Measurements from ENCODE around the gene C7orf57. TPM values are rescaled to one million over a fixed set of nuclear protein-coding genes. Genes with fewer than 3 reads are reported as not detected.

Gene C7orf57
- total and polyA plus RNA-seq, 10 of the 15 experiments (the other 5 are each of a cell fraction or from before 2014, with no cell fraction given), result 0.04 to 0.21 (median 0.10) TPM; not detected in 5

DNA sequence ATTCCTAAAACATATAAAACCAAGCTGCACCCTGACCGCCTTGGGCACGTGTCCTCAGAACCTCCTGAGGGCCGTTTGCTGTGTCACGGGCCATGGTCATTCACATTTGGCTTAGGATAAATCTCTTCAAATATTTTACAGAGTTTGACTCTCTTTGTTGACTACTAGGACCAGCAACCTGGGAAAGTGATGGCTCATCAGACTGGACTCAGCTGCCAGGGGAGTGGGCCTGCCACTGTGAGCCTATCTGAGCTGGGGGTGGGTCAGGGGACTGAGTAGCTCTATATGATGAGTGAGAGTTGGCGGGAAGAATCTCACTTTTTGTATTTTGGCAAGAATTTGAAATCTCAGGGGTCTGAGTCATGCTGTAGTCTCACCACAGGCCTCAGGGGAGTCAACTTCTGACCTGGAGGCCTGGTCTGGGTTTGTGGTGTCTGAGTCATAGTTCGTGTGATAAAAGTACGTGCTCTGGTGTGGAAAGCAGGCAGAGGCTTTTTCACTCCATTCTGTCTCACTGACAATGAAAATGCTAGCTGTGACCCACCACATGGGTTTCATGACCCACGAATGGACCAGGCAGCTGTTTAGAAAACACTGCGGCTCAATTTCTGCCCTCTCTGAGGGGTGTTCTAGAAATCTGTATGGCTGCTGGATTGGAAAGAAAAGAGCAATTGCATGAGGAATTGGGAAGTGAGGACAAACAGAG is 49.5 kb downstream of the C7orf57 start (continued):
- TF ChIP-seq, protein P1, sequence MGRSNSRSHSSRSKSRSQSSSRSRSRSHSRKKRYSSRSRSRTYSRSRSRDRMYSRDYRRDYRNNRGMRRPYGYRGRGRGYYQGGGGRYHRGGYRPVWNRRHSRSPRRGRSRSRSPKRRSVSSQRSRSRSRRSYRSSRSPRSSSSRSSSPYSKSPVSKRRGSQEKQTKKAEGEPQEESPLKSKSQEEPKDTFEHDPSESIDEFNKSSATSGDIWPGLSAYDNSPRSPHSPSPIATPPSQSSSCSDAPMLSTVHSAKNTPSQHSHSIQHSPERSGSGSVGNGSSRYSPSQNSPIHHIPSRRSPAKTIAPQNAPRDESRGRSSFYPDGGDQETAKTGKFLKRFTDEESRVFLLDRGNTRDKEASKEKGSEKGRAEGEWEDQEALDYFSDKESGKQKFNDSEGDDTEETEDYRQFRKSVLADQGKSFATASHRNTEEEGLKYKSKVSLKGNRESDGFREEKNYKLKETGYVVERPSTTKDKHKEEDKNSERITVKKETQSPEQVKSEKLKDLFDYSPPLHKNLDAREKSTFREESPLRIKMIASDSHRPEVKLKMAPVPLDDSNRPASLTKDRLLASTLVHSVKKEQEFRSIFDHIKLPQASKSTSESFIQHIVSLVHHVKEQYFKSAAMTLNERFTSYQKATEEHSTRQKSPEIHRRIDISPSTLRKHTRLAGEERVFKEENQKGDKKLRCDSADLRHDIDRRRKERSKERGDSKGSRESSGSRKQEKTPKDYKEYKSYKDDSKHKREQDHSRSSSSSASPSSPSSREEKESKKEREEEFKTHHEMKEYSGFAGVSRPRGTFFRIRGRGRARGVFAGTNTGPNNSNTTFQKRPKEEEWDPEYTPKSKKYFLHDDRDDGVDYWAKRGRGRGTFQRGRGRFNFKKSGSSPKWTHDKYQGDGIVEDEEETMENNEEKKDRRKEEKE (IDR thresholded peaks at IDR 0.05), result no peak
- peak; percentile 100 for TF ChIP-seq NR2F1 (conservative IDR thresholded peaks at IDR 0.05)
- TF ChIP-seq PAX8 (IDR thresholded peaks at IDR 0.05), result peak; percentile 65; the same call in 1 of the 2 replicates
- no peak for TF ChIP-seq KAT2A (conservative IDR thresholded peaks at IDR 0.05; ENCODE audit: control insufficient read depth, low read depth, low read length)
- peak; percentile 84 for TF ChIP-seq TCF12 (IDR thresholded peaks at IDR 0.05; ENCODE audit: low read depth, low read length)
- TF ChIP-seq RFX5 (IDR thresholded peaks at IDR 0.05; ENCODE audit: low read depth, low read length), result no peak
- TF ChIP-seq CUX1 (IDR thresholded peaks at IDR 0.05; ENCODE audit: insufficient replicate concordance, low read depth, low read length), result no peak
- peak; percentile 93 for TF ChIP-seq CREM (IDR thresholded peaks at IDR 0.05; ENCODE audit: low read depth)
- TF ChIP-seq ZNF274 (IDR thresholded peaks at IDR 0.05; ENCODE audit: insufficient read depth, insufficient read length), result no peak
- peak; percentile 85 for TF ChIP-seq ZNF217 (IDR thresholded peaks at IDR 0.05)
- TF ChIP-seq BCL11A (IDR thresholded peaks at IDR 0.05; ENCODE audit: low read depth, low read length), result peak; percentile 98
- TF ChIP-seq RB1 (IDR thresholded peaks at IDR 0.05; ENCODE audit: borderline replicate concordance), result peak; percentile 87; the same call in 1 of the 2 replicates
- peak; percentile 100 for TF ChIP-seq MEF2B (IDR thresholded peaks at IDR 0.05; ENCODE audit: partially characterized antibody, poor library complexity, severe bottlenecking)
- TF ChIP-seq, protein P2, sequence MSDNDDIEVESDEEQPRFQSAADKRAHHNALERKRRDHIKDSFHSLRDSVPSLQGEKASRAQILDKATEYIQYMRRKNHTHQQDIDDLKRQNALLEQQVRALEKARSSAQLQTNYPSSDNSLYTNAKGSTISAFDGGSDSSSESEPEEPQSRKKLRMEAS (IDR thresholded peaks at IDR 0.05; ENCODE audit: low read depth, low read length), result no peak
- TF ChIP-seq POU2F2 (IDR thresholded peaks at IDR 0.05; ENCODE audit: borderline replicate concordance, low read depth, low read length), result peak; percentile 77; the same call in 2 of the 3 replicates
- no peak for TF ChIP-seq SIX5 (IDR thresholded peaks at IDR 0.05; ENCODE audit: low read depth, low read length, severe bottlenecking)
- no peak for TF ChIP-seq KDM1A (IDR thresholded peaks at IDR 0.05; ENCODE audit: borderline replicate concordance)
- TF ChIP-seq GATAD2B (conservative IDR thresholded peaks at IDR 0.05; ENCODE audit: low read depth), result peak; percentile 85
- peak in 1 of 2 experiments; percentile 48; a peak in 1 of 4 replicates for TF ChIP-seq CEBPB (IDR thresholded peaks at IDR 0.05; ENCODE audit: borderline replicate concordance in 1 of 2, low read depth in 2 of 2, low read length in 2 of 2)
- TF ChIP-seq, protein P3, sequence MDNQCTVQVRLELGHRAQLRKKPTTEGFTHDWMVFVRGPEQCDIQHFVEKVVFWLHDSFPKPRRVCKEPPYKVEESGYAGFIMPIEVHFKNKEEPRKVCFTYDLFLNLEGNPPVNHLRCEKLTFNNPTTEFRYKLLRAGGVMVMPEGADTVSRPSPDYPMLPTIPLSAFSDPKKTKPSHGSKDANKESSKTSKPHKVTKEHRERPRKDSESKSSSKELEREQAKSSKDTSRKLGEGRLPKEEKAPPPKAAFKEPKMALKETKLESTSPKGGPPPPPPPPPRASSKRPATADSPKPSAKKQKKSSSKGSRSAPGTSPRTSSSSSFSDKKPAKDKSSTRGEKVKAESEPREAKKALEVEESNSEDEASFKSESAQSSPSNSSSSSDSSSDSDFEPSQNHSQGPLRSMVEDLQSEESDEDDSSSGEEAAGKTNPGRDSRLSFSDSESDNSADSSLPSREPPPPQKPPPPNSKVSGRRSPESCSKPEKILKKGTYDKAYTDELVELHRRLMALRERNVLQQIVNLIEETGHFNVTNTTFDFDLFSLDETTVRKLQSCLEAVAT (IDR thresholded peaks at IDR 0.05), result peak; percentile 95
- TF ChIP-seq FOXM1 (IDR thresholded peaks at IDR 0.05; ENCODE audit: low read depth, low read length), result peak; percentile 96
- peak; percentile 49; the same call in 1 of the 2 replicates for TF ChIP-seq POLR2A (IDR thresholded peaks at IDR 0.05; ENCODE audit: low read depth, low read length)
